Globus pallidus (tissue), 1 donor: ENCODE results near the gene PLEKHH3.

ENCODE experiments used
- DNase-seq: peaks from one replicate; pipeline ENCODE4 v3.0.0-alpha.2; 2015; ENCODE audit warnings: low spot score

Gene PLEKHH3

GRCh38 chr17:42685831-42686230 lies 9.0 kb upstream of the PLEKHH3 start:
- DNase-seq: no peak

GRCh38 chr17:42684929-42685556 lies 8.2 kb upstream of the PLEKHH3 start:
- DNase-seq: no peak

- DNase-seq: no peak
Measured at GRCh38 chr17:42683407-42684034, 6.7 kb upstream of the PLEKHH3 start.

GRCh38 chr17:42682722-42683403 lies 6.1 kb upstream of the PLEKHH3 start:
- no peak for DNase-seq

- DNase-seq: no peak
Measured at GRCh38 chr17:42681976-42682721, 5.4 kb upstream of the PLEKHH3 start, which contains the start of gene CNTNAP1. Gene CNTNAP1 (plus strand): TSS chr17:42682531. CDS start chr17:42682830, 299 bp downstream.

GRCh38 chr17:42680331-42680808 lies 3.6 kb upstream of the PLEKHH3 start:
- DNase-seq: no peak

GRCh38 chr17:42679492-42680330 lies 2.9 kb upstream of the PLEKHH3 start:
- DNase-seq: peak; percentile 73

GRCh38 chr17:42678951-42679491 lies 2.2 kb upstream of the PLEKHH3 start:
- no peak for DNase-seq

GRCh38 chr17:42677921-42678781 lies 1.4 kb upstream of the PLEKHH3 start:
- DNase-seq: peak; percentile 84

- peak; percentile 99 for DNase-seq
Measured at GRCh38 chr17:42677012-42677857, 441 bp upstream of the PLEKHH3 start.

GRCh38 chr17:42675965-42676423 lies 800 bp downstream of the PLEKHH3 start:
- no peak for DNase-seq

- no peak for DNase-seq
Measured at GRCh38 chr17:42675348-42675964, 1.3 kb downstream of the PLEKHH3 start.

- DNase-seq: no peak
Measured at GRCh38 chr17:42674755-42675347, 1.9 kb downstream of the PLEKHH3 start.

- no peak for DNase-seq
Measured at GRCh38 chr17:42673885-42674754, 2.7 kb downstream of the PLEKHH3 start.

GRCh38 chr17:42673266-42673884 lies 3.4 kb downstream of the PLEKHH3 start:
- DNase-seq: no peak

GRCh38 chr17:42672038-42672437 lies 4.8 kb downstream of the PLEKHH3 start:
- DNase-seq: no peak
